Left ventricle myocardium inferior (tissue), 1 donor: ENCODE results near the gene ERICH4. TPM values are rescaled to one million over a fixed set of nuclear protein-coding genes. Genes with fewer than 3 reads are reported as not detected.
"Not testable (repeated sequence)": the region's sequence is repeated elsewhere in the genome, so short reads cannot be mapped to it uniquely, and the experiment has no call there.

Source experiments
- DNase-seq: peaks from one replicate; pipeline ENCODE4 v3.0.0-alpha.2; 2020
- H3K27ac ChIP-seq: fragments of 200-600 bp; replicated peaks from 2 replicates; pipeline ENCODE4 v1.8.0; 2021
- H3K27me3 ChIP-seq: fragments of 200-600 bp; 2 replicates; pipeline ENCODE4 v1.8.0; 2021; ENCODE audit warnings: low read depth
- H3K36me3 ChIP-seq: fragments of 200-600 bp; 2 replicates; pipeline ENCODE4 v1.8.0; 2021
- H3K4me1 ChIP-seq: fragments of 200-600 bp; 2 replicates; pipeline ENCODE4 v1.8.0; 2021
- H3K4me3 ChIP-seq: fragments of 200-600 bp; 2 replicates; pipeline ENCODE4 v1.8.0; 2021; ENCODE audit warnings: mild to moderate bottlenecking, moderate library complexity
- H3K9me3 ChIP-seq: fragments of 200-600 bp; replicated peaks from 2 replicates; pipeline ENCODE4 v1.8.0; 2021
- CTCF ChIP-seq: fragments of 200-600 bp; IDR thresholded peaks from 2 replicates; pipeline ENCODE4 v1.8.0; 2021; ENCODE audit warnings: antibody characterized with exemption, mild to moderate bottlenecking, borderline replicate concordance
- intact Hi-C: fragments of 100-400 bp; cut with micrococcal nuclease; formaldehyde crosslinking; loops from one replicate; pipeline ENCODE4 v1.11.0; 2022
- total RNA-seq: library from RNA; stranded (reverse); fragmentation: NEBNext Ultra II Directional; extraction: Animal tissue kit (Norgen Biotek cat#: 25700); gene quantifications from one replicate; pipeline ENCODE4 v1.2.1, GENCODE V29; 2021
- donor health status: DM: no; HTN: yes; CAD: no; lungs with severe emphysema.

Gene ERICH4
- total RNA-seq, 1 donor from 2014 or later: not detected

GRCh38 chr19:41456342-41456918, 13.5 kb downstream of the ERICH4 start:
- H3K27me3 ChIP-seq: peaks cover 41% of the 10 kb centered on the region
- intact Hi-C loops: loop anchor here (10.0 kb wide), 1 partner anchor 108 kb away; no protein-coding TSS in a partner anchor
- DNase-seq: no peak
- H3K36me3 ChIP-seq: no peaks in the 10 kb centered on the region
- peak overlapping the region; percentile 78 for H3K27ac ChIP-seq
- H3K4me1 ChIP-seq: peaks cover 30% of the 10 kb centered on the region
- TF ChIP-seq CTCF: no peak
- H3K4me3 ChIP-seq: peak overlapping the region; percentile 30
- no peaks in the 10 kb centered on the region for H3K9me3 ChIP-seq

- Histone ChIP-seq H3K27ac (peak overlapping the region; percentile 78), H3K4me1 (peaks cover 30% of the 10 kb centered on the region), H3K9me3 (peaks cover 1% of the 10 kb centered on the region), H3K27me3 (peaks cover 47% of the 10 kb centered on the region), H3K4me3 (no peak overlapping the region), H3K36me3 (no peaks in the 10 kb centered on the region)
- no peak for TF ChIP-seq CTCF
- intact Hi-C loops: loop anchor here (10.0 kb wide), 1 partner anchor 108 kb away; no protein-coding TSS in a partner anchor
- DNase-seq: no peak
Observed at GRCh38 chr19:41457241-41457640, 14.3 kb downstream of the ERICH4 start.

DNA sequence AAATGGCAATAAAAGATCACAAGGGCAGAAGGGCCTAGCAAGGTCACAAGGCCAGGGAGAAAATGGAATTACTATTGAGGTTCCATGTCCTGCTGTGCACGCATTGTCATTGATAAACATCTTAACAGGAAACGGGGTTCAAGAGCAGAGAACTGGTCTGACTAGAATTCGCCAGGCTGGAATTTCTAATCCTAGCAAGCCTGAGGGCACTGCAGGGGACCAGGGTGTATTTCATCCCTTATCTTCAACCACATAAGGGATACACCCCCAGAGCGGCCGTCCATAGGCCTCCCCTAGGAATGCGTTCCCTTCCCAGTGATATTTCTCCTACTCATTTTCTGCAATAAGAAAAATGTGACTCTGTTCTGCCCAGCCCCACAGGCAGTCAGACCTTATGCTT, 19.5 kb downstream of the ERICH4 start:
- Histone ChIP-seq H3K4me3 (no peak overlapping the region), H3K9me3 (peaks cover 9% of the 10 kb centered on the region), H3K36me3 (no peaks in the 10 kb centered on the region), H3K27ac (no peak overlapping the region), H3K4me1 (peaks cover 6% of the 10 kb centered on the region), H3K27me3 (peaks cover 86% of the 10 kb centered on the region)
- no peak for DNase-seq
- no peak for TF ChIP-seq CTCF
- intact Hi-C loops: no loop called here

DNA sequence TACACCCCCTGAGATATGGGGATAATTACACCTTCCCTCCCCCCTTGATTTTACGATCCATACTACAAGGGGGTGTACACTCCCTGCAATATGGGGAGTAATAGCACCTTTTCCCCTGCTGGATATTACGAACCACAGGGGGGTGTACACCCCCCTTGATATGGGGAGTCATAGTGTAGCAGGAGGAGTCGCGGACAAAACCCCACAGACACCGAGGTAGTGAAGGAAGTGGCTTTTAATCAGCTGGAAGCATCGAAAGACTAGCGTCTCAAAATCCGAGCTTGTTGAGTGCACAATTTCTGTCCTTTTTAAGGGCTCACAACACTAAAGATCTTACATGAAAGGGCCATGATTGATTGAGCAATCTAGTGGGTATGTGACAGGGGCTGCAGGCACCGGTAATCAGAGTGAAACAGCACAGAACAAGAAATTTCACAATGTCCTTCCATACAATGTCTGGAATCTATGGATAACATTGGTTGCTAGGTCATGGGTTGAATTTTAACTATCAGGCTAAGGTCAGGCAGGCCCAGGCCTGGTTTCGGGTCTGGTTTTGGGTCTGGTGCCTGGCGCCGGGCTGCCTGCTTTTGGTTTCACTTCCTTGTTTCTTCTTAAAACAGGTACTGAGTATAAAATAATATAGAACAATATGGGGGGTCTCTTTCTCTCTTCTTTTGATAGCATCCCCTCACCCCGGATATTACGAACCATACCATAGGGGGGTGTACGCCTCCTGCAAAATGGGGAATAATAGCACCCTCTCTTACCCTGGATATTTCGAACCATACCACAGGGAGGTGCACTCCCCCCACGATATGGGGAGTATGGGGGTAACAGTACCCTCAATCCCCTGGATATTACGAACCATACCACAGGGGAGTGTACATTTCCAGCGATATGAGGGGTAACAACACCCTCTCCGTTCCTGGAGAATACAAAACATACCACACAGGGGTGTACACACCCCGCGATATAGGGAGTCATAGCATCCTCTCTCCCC, 20.6 kb downstream of the ERICH4 start:
- H3K27me3 ChIP-seq: peaks cover 86% of the 10 kb centered on the region
- H3K4me1 ChIP-seq, H3K36me3 ChIP-seq, H3K27ac ChIP-seq, intact Hi-C loops, H3K9me3 ChIP-seq, DNase-seq, H3K4me3 ChIP-seq: not testable (repeated sequence)

- peaks cover 61% of the 10 kb centered on the region for H3K27me3 ChIP-seq
- peaks cover 50% of the 10 kb centered on the region for H3K4me1 ChIP-seq
- intact Hi-C loops: no loop called here
- no peak overlapping the region for H3K27ac ChIP-seq
- no peak for DNase-seq
- H3K9me3 ChIP-seq: no peaks in the 10 kb centered on the region
- no peak for TF ChIP-seq CTCF
- no peak overlapping the region for H3K4me3 ChIP-seq
- H3K36me3 ChIP-seq: no peaks in the 10 kb centered on the region
Observed at GRCh38 chr19:41476583-41476982, 33.6 kb downstream of the ERICH4 start.
